IPS-18c (cell line): ENCODE measurements around the gene SULT1A2.
"Not testable (repeated sequence)": the region's sequence is repeated elsewhere in the genome, so short reads cannot be mapped to it uniquely, and the experiment has no call there.

ENCODE experiments used
- H3K4me3 ChIP-seq: 2 replicates; pipeline ENCODE4 v1.7.0; 2013; ENCODE audit warnings: low read depth, mild to moderate bottlenecking, low read length, moderate library complexity; ENCODE audit not compliant: insufficient read depth
- H3K9me3 ChIP-seq: one replicate; pipeline ENCODE4 v1.6.1; 2013; ENCODE audit warnings: mild to moderate bottlenecking, low read length, moderate library complexity; ENCODE audit not compliant: control insufficient read depth, insufficient read depth

SULT1A2 gene

DNA sequence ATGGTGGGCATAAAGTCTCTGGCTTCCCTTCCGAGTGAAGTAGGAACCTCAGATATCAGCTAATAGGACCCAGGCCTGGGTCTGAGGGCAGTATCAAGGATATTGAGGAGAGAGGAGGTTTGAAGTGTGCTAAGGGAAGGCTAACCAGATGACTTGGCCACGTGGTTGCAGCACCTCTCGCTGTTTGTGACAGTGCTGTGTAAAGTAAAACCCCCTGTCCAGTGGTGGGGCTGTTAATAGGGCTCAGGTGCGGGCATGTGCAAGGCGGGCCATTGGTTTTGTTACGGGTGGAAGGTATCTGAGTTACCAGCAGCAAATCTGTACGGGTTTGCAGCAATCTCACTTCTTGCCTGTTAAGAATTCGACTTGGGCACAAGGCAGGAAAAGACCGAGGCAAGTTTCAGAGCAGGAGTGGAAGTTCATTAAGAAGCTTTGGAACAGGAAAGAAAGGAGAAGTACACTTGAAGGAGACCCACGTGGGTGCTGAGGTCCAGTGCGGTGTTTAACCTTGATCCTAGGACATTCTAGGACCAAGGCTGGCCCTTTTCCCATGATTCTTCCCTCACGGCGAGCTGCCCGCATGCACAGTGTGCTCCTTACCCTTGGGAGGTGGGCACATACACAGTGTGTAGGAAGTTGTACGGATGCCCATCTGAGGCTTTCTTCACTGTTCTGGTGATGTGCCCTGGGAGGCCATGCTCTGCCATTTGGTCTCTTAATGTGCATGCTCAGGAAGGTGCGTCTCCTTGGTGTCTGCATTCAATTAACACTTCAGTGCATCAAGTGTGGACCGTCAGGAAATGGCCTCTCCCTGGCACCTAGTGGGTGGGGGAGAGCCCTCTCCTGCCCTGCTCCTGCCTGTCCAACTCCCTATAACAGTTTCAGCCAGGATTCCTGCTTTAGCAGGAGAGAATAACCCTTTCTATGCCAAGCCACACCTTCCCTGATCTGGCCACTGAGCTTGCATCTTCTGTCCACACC is 22.8 kb downstream of the SULT1A2 start:
- Histone ChIP-seq H3K4me3 (no peak overlapping the region; the same call in 1 of the 2 replicates), H3K9me3 (no peaks in the 10 kb centered on the region)

DNA sequence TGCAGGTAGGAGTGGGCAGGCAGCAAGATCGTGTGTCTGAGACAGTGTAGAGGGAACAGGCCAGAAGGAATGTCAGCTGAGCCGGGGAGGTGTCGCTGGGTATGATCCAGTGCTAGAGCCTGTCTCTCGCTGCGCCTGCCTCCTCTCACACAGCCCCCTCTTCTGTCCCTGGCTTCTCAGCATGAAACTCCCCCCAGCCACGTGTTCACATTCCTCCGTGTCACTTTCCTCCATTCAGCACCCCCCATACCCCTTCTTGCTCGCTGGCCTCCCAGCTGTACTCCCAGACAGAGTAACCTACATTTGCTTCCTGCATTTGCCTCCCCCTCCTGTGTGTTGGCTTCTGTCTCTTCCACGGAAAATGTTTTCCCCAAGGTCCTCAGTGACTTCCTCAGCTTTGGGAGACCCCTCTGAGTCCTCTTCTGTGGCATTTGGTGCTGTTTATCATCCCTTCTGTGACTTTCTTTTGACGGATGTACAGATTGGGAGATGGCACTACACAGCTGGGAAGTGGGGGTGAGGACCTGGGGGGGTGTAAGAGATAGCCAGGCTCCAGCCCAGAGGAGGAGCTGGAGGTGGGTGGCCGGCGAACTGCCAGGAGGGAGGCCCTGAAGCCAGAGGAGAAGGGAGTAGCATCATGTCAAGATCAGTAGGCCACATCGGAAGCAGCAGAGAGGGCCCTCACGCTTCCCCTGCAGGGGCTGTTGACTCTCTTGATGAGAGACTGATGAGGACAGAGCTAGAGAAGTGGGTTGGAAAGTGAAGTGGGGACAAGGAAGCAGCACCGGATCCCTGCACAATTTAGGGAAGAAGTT is 23.9 kb downstream of the SULT1A2 start:
- no peaks in the 10 kb centered on the region for H3K9me3 ChIP-seq
- no peak overlapping the region for H3K4me3 ChIP-seq

DNA sequence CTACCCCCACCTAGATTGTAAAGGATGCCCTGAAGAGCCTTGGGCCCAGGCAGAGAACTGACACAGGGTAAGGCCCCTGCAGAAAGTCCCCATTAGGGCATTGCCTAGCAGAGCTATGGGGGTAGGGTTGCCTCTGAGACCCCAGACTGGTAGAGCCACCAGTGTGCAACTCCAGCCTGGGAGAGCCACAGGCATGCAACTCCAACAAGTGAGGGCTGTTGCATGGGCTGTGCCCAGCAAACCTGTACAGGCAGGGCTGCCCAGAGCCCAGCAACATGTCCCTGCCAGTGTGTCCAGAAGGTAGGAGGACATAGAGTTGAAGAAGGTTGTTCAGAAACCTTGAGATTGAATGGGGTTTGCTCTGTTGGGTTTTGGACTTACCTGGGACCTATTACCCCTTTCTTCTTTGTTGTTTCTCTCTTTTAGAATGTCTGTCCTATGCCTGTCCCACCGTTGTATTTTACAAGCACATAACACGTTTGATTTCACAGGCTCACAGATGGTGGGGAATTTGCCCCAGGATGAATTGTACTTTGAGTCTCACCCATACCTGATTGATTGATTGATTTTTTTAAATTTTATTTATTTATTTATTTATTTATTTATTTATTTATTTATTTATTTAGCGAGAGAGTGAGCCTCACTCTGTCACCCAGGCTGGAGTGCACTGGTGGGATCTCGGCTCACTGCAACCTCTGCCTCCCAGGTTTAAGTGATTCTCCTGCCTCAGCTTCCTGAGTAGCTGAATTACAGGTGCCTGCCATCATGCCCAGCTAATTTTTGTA is 26.7 kb downstream of the SULT1A2 start:
- peaks cover 2% of the 10 kb centered on the region for H3K9me3 ChIP-seq

DNA sequence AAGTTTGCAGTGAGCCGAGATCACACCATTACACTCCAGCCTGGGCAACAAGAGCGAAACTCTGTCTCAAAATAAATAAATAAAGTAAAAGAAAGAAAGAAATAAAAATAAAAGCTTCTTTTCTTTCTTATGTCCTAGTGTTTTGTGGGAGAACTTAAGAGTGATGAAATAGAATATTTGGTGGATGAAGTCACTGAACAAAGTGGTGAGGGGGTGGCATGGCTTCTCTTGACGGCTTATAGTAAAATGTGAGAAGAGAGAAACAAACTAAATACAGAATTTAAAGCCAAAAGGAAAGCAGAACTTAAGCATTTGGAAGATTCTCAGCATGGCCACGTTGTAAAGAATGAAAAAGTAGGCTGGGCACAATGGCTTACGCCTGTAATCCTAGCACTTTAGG is 27.8 kb downstream of the SULT1A2 start:
- Histone ChIP-seq H3K4me3 (no peak overlapping the region), H3K9me3 (peaks cover 2% of the 10 kb centered on the region)

More for the DNA sequence above, 26.7 kb downstream of the SULT1A2 start:
- H3K4me3 ChIP-seq, result no peak overlapping the region

DNA sequence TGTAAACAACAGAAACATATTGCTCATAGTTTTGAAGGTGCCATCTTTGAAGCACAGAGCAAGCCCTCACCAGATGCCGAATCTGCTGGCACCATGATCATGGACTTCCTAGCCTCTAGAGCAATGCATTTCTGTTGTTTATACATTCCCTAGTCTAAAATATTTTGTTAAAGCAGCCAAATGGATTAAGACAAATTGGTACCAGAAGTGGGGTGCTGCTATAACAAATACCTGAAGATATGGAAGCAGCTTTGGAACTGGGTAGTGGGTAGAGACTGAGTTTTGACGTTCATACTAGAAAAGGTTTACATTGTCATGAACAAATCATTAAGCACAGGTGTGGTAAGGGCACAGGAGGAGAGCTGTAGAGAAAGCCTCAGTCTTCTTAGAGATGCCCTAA is 29.6 kb downstream of the SULT1A2 start:
- no peak overlapping the region for H3K4me3 ChIP-seq
- peaks cover 2% of the 10 kb centered on the region for H3K9me3 ChIP-seq

DNA sequence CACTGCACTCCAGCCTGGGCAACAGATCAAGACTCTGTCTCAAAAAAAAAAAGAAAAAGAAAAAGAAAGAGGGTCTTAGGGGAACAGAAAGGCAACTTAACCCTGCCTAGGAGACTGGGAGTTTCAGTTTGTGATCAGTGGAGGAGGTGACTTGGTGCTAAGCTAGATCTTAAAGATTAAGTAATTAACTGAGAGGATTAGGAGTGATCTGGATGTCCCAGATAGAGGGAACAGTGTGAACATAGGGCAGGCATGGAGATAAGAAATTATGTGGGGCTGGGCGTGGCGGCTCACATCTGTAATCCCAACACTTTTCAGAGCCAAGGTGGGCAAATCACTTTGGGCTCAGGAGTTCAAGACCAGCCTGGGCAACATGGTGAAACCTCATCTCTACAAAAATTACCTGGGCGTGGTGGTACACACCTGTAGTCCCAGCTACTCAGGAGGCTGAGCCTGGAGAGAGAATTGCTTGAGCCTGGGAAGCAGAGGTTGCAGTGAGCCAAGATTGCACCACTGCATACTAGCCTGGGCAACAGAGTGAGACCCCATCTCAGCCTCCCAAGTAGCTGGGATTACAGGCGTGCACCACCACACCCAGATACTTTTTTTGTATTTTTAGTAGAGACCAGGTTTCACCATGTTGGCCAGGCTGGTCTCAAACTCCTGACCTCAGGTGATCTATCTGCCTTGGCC is 30.5 kb downstream of the SULT1A2 start:
- not testable (repeated sequence) for H3K9me3 ChIP-seq

DNA sequence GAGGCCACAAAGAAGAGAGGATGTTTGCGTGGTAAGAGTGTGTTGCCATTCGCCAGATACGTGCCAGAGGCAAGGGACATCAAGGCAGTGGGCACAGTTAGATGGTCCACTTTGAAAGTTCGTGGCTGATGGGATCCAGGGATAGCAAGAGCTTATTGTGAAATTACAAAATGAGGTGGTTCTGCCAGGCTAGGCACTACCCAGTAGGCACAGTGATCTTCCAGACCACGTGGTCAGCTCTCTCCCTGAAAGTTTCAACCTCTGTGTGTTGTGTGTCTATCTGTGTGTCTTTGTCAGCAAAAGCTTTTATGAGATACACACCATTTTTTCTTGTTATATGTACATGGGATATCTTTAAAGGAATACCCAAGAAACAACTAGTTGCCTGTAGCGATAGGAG is 33.6 kb downstream of the SULT1A2 start:
- peaks cover 4% of the 10 kb centered on the region for H3K9me3 ChIP-seq

More for the DNA sequence above, 30.5 kb downstream of the SULT1A2 start:
- not testable (repeated sequence) for H3K4me3 ChIP-seq

DNA sequence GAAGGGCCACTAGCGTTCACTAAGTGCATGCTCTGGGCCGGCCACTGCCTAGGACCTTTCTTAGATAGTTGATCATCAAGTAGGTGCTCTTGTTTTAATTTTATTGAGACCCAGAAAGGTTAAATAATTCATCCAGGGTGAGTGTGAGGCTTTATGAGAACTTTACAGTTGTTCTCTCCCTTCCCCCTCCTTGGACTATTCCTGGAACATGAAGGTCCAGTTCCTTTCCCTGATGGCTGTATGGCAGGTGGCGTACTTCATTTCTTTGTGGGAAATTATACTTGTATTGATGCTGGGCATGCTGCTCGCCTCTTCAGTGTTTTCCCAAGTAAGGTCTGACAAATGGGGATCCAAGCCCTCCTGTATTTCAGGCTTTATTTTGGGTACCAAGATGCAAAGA is 34.7 kb downstream of the SULT1A2 start:
- Histone ChIP-seq H3K9me3 (peaks cover 2% of the 10 kb centered on the region), H3K4me3 (no peak overlapping the region)

More for the DNA sequence above, 33.6 kb downstream of the SULT1A2 start:
- no peak overlapping the region for H3K4me3 ChIP-seq

DNA sequence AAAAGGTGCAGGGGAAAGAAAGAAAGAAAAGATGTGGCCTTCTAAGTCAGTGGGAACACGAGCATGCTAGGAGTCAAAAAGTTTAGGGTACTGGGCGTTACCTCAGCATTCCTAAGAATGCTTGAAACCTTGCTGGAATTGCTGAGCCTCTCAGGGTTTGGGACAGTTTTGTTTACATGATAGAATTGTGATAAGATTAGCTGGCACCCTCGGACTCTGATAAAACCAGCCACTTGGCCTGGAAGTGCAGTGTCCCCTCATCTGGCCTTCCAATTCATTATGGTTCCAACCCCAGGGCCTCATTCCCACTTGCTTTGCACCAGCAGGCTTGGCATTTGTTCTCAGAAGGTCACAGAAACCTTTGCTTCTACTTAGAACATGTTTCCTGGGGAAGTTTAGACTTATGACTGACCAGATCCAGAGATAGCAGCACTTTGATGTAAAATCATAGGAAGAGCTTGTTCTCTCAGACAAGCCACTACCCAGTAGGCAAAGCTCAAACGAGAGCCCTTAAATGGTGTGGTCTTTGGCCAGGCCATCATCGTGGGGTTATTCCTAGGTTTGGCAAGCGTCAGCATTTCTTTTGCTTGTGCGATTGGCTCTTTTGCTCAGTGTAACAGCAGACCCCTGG is 35.2 kb downstream of the SULT1A2 start:
- Histone ChIP-seq H3K4me3 (no peak overlapping the region), H3K9me3 (peaks cover 2% of the 10 kb centered on the region)

DNA sequence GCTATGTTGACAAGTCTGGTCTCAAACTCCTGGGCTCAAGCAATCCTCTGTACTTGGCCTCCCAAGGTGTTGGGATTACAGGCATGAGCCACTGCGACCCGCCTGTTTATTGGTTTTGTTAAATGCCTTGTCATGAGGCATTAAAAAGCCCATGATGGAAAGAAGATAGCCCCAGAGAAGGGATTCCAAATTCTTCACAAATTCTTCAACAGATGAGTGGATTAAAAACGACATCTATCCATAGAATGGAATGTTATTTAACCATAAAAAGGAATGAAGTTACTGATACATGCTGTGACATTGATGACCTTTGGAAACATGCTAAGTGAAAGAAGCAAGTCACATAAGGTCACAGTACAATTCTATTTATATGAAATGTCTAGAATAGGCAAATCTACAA is 38.4 kb downstream of the SULT1A2 start:
- H3K4me3 ChIP-seq, result no peak overlapping the region
- H3K9me3 ChIP-seq, result peaks cover 2% of the 10 kb centered on the region

DNA sequence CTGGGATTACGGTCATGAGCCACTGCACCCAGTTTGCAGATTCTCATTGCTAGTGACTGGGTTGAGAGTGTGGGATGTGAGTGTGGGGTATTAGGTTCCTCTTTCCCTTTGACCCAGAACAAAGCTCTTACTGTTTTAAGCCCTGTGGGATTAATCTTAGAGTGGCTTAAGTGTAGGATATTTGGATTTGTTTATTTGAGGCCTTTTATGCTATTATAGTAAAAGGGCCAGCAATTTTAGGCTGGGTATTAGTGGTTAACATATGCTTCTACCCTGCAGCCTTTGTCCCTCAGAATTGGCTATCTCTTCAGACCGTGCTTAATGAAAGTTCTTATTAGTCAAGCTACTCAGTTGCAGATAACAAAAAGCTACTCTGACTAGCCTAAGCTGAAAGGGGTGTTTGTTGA is 39.9 kb downstream of the SULT1A2 start:
- peaks cover 2% of the 10 kb centered on the region for H3K9me3 ChIP-seq
- H3K4me3 ChIP-seq, result no peak overlapping the region

DNA sequence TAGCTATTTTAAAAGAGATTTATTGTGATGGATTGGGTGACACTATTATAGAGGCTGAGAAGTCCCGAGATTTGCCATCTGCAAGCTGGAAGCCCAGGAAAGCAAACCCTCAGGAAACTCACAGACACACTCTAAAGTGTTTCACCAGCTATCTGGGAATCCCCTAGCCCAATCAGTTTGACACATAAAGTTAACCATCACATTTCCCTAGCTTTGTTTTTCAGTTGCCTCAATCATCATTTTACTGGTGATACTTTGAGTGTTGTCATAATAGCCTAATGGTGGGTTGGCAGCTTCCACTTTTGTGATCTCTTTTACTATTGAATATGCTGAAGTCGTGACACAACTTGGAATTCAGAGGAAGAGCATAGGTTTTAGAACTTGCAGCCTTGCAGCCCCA is 41.3 kb downstream of the SULT1A2 start:
- no peak overlapping the region for H3K4me3 ChIP-seq

DNA sequence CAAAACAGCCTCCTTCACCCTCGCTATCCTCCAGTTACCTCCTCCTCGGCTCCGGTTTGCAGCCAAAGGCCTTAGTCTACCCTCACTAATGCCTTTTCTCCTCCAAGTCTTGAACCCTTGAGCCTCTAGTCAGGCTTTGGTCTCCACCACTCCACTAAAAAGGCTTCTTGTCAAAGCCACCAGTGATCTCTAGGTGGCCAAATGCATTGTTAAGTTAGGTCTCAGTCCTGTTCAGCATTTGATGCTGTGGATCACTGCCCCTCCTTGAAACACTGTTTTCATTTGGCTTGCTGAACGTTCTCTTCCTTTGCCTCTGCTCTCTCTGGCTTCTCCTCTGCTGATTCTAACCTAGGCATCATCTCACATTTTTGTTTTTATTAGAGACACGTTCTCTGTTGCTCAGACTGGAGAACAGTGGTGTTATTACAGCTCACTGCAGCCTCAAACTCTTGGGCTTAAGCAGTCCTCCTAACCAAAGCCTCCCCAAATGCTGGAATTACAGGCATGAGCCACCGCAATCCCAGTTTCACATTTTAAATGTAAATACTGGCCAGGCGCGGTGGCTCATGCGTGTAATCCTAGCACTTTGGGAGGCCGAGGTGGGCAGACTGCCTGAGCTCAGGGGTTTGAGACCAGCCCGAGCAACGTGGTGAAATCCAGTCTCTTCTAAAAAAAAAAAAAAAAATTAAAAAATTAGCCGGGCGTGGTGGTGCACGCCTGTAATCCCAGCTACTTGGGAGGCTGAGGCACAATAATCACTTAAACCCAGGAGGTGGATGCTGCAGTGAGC is 42.0 kb downstream of the SULT1A2 start:
- Histone ChIP-seq H3K9me3 (no peaks in the 10 kb centered on the region), H3K4me3 (peak overlapping the region; percentile 32)

More for the DNA sequence above, 41.3 kb downstream of the SULT1A2 start:
- H3K9me3 ChIP-seq, result peaks cover 2% of the 10 kb centered on the region

DNA sequence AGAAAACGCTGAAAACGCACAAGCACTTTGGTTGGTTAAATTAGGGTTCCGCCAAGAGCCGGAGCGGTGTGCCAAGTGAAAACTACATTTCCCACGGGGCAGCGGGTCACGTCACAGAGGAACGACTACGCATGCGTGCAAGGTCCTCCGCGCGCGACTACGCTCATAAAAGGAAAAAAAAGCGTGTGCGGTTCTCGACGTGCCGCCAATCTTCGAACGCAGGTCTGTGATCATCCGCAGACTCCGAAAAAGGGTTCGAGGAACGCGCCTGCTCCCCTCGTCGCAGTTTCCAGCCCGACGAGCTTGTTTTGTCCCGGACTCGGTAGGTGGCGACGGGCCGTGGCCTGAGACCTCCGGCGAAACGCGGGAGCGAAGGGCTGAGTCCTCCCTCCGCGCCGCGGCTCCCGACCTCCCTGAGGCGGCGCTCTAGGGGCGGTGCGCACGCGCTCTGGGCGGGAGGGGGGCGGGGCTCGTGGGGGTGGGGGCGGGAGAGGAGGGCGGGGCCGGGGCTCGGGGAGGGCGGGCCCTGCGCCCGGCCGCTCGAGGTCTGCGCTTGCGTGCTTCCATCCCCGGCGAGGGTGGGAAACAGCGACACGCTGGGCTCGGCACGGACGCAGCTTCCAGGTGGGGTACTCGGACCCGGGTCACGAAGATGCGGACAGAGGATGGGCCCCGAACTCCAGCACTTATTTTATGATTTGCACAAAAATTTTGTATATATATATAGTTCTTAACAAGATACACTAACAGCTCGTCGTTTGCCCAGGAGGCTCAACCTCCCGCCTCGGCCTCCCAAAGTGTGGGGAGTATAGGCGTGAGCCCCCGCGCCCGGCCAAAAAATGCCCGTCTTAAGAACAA is 42.8 kb downstream of the SULT1A2 start, which contains the start of gene SGF29:
Gene SGF29 (plus strand): TSS at position 145 of the 858 bp plus-strand sequence. CDS start 27,150 bp downstream, outside the sequence.
- no peaks in the 10 kb centered on the region for H3K9me3 ChIP-seq
- H3K4me3 ChIP-seq, result peak within 1 kb of the TSS; percentile 95
